Endothelial cell of umbilical vein (primary cell): ENCODE data around the gene ZNF276. TPM values are rescaled to one million over a fixed set of nuclear protein-coding genes. Genes with fewer than 3 reads are reported as not detected.

ENCODE experiments used
- BruUV-seq: library from RNA; stranded (reverse); fragments of 400-500 nt; replicated peaks from 2 replicates; lab custom pipeline; 2021; lab: Mats Ljungman, UMichigan
- CTCF ChIA-PET: fragments of 300-600, 350-600 bp; sonication (Branson Sonifier 250); formaldehyde crosslinking; loops from one replicate; lab custom pipeline; 2021; ENCODE audit warnings: antibody characterized with exemption, inconsistent platforms; lab: Charles Lee
- POLR2A ChIA-PET: fragments of 300-600, 350-600 bp; sonication (Branson Sonifier 250); formaldehyde crosslinking; loops from one replicate; lab custom pipeline; 2021; ENCODE audit warnings: antibody characterized with exemption, inconsistent platforms; lab: Charles Lee
- DNase-seq: peaks from one replicate; pipeline ENCODE4 v3.0.0-alpha.2; 2011; ENCODE audit warnings: low read depth, low spot score
- FAIRE-seq: peaks from 2 replicates; lab custom pipeline; 2011; peaks lifted over from hg19 to GRCh38; lab: Jason Lieb, UNC
- H2AFZ ChIP-seq: 2 replicates; pipeline ENCODE4 v1.6.0; 2012; ENCODE audit warnings: low read depth, low read length, control low read depth, inconsistent platforms
- H3K27ac ChIP-seq: 2 replicates; pipeline ENCODE4 v1.5.1; 2011; ENCODE audit warnings: low read depth, mild to moderate bottlenecking, control low read depth, low read length, moderate library complexity; ENCODE audit not compliant: insufficient read depth
- H3K27me3 ChIP-seq, 2 experiments: 2 replicates each; pipeline versions ENCODE4 v1.6.0 to v1.6.1; 2011; ENCODE audit warnings: low read length in 2 of 2, mixed read lengths in 1 of 2; ENCODE audit not compliant: control insufficient read depth in 2 of 2, insufficient read depth in 2 of 2
- H3K36me3 ChIP-seq, 2 experiments: 2 replicates in 1 of 2; 3 replicates in 1 of 2; pipeline ENCODE4 v1.5.1; 2011; ENCODE audit warnings: low read length in 2 of 2, mild to moderate bottlenecking in 1 of 2, moderate library complexity in 1 of 2; ENCODE audit not compliant: control insufficient read depth in 2 of 2, insufficient read depth in 2 of 2; ENCODE audit errors: extremely low read depth in 1 of 2
- H3K4me1 ChIP-seq: 3 replicates; pipeline ENCODE4 v1.5.1; 2011; ENCODE audit warnings: mild to moderate bottlenecking, low read length; ENCODE audit not compliant: control insufficient read depth, insufficient read depth; ENCODE audit errors: extremely low read depth
- H3K4me2 ChIP-seq: 2 replicates; pipeline ENCODE4 v1.6.1; 2011; ENCODE audit warnings: low read length, control low read depth, mixed read lengths; ENCODE audit not compliant: insufficient read depth
- H3K4me3 ChIP-seq, 3 experiments: fragments of 200-600 bp in 1 of 3; sonication (generic), shearing (Covaris generic) in 1 of 3; replicated peaks in 1 of 3; 2 replicates each; pipeline ENCODE4 v1.5.1; 2011 to 2016; ENCODE audit warnings: control low read depth in 3 of 3, low read length in 3 of 3, mild to moderate bottlenecking in 2 of 3, inconsistent platforms in 1 of 3, low read depth in 1 of 3, moderate library complexity in 1 of 3; ENCODE audit not compliant: insufficient read depth in 1 of 3
- H3K79me2 ChIP-seq: 2 replicates; pipeline ENCODE4 v1.6.0; 2012; ENCODE audit warnings: low read length, inconsistent platforms; ENCODE audit not compliant: control insufficient read depth, insufficient read depth
- H3K9ac ChIP-seq: replicated peaks from 2 replicates; pipeline ENCODE3; 2011; ENCODE audit warnings: low read length, control low read depth; ENCODE audit not compliant: insufficient read depth; ENCODE audit errors: extremely low read depth
- H3K9me1 ChIP-seq: replicated peaks from 3 replicates; pipeline ENCODE4 v1.6.0; 2011; ENCODE audit warnings: mild to moderate bottlenecking, low read length; ENCODE audit not compliant: control insufficient read depth, insufficient read depth; ENCODE audit errors: extremely low read depth
- H3K9me3 ChIP-seq: replicated peaks from 2 replicates; pipeline ENCODE4 v1.5.1; 2012; ENCODE audit warnings: low read length, inconsistent platforms; ENCODE audit not compliant: control insufficient read depth, insufficient read depth
- H4K20me1 ChIP-seq: replicated peaks from 2 replicates; pipeline ENCODE3; 2011; ENCODE audit warnings: mild to moderate bottlenecking, low read length; ENCODE audit not compliant: control insufficient read depth, insufficient read depth; ENCODE audit errors: extremely low read depth
- CTCF ChIP-seq, 2 donors: IDR thresholded peaks; 1 replicate in 1 of 2; 2 replicates in 1 of 2; pipeline ENCODE4 v1.5.1; 2011; ENCODE audit warnings: low read length in 2 of 2, mild to moderate bottlenecking in 2 of 2, moderate library complexity in 2 of 2, control low read depth in 1 of 2, inconsistent platforms in 1 of 2, low read depth in 1 of 2; ENCODE audit not compliant: insufficient read depth in 1 of 2; ENCODE audit errors: extremely low read depth in 1 of 2
- EZH2 ChIP-seq: IDR thresholded peaks from 2 replicates; pipeline ENCODE4 v1.6.1; 2012; ENCODE audit warnings: borderline replicate concordance, low read depth, mild to moderate bottlenecking, moderate library complexity, low read length, inconsistent platforms; ENCODE audit not compliant: severe bottlenecking
- FOS ChIP-seq: IDR thresholded peaks from 2 replicates; pipeline ENCODE4 v1.6.1; 2011; ENCODE audit warnings: mild to moderate bottlenecking, low read length, moderate library complexity, borderline replicate concordance; ENCODE audit not compliant: insufficient read depth
- GATA2 ChIP-seq: IDR thresholded peaks from 2 replicates; pipeline ENCODE4 v1.7.0; 2011; ENCODE audit warnings: low read depth, mild to moderate bottlenecking, moderate library complexity, mixed read lengths, low read length; ENCODE audit not compliant: insufficient read length, insufficient read depth
- JUN ChIP-seq: IDR thresholded peaks from 2 replicates; pipeline ENCODE4 v1.6.1; 2011; ENCODE audit warnings: borderline replicate concordance, low read depth; ENCODE audit not compliant: insufficient read length, insufficient read depth
- MAX ChIP-seq: IDR thresholded peaks from 2 replicates; pipeline ENCODE4 v1.6.1; 2011; ENCODE audit not compliant: insufficient read depth, insufficient read length
- MYC ChIP-seq: IDR thresholded peaks from one replicate; pipeline ENCODE4 v1.6.1; 2011; ENCODE audit warnings: mild to moderate bottlenecking, low read depth, low read length
- POLR2A ChIP-seq: IDR thresholded peaks from 2 replicates; pipeline ENCODE4 v1.6.1; 2012; ENCODE audit warnings: low read depth, mild to moderate bottlenecking, control low read depth, low read length
- POLR2AphosphoS5 ChIP-seq: IDR thresholded peaks from 2 replicates; pipeline ENCODE4 v1.6.1; 2012; ENCODE audit warnings: low read depth, mild to moderate bottlenecking, control low read depth, low read length, moderate library complexity; ENCODE audit not compliant: insufficient read depth
- dilution Hi-C: fragments of 300-500 bp; cut with MboI; formaldehyde crosslinking; loops from one replicate; pipeline ENCODE4 v1.15.0; 2019; ENCODE audit warnings: low sequenced_read_pairs; ENCODE audit not compliant: extremely low pct_ligation_motif_present
- intact Hi-C: fragments of 100-400 bp; cut with micrococcal nuclease; formaldehyde crosslinking; loops from one replicate; pipeline ENCODE4 v1.10.0; 2022
- polyA plus RNA-seq, 4 experiments: library from polyadenylated mRNA; depleted of rRNA in 3 of 4; stranded (reverse) in 3 of 4; unstranded in 1 of 4; fragments of >200 nt; gene quantifications; 2 replicates each; pipeline versions ENCODE4 v1.2.1 to v1.2.3, GENCODE V29; 2011 to 2012; ENCODE audit warnings: missing spikeins in 1 of 4
- total RNA-seq: library from RNA; stranded (reverse); gene quantifications from 2 replicates; pipeline ENCODE4 v1.2.3, GENCODE V29; 2021

Gene ZNF276
- total and polyA plus RNA-seq, 2 donors (not counting 3 experiments of a cell fraction or from before 2014, with no cell fraction given), result 36.6 to 40.0 TPM

- CTCF ChIA-PET, result interaction anchor here (1.1 to 2.6 kb wide), 4 partner anchors 9 to 209 kb away, joined by 3 to 13 read pairs (median 3); partner anchors contain the start of genes MC1R and TCF25
- Histone ChIP-seq H3K27ac (no peak overlapping the region), H3K79me2 (peaks cover 14% of the 10 kb centered on the region), H3K9ac (no peak overlapping the region), H3K4me1 (peaks cover 9% of the 10 kb centered on the region), H4K20me1 (no peaks in the 10 kb centered on the region), H3K9me3 (no peaks in the 10 kb centered on the region), H3K9me1 (no peaks in the 10 kb centered on the region), H3K4me2 (no peak overlapping the region), H2AFZ (no peak overlapping the region), H3K27me3 (no peaks in the 10 kb centered on the region), H3K36me3 (peaks cover 0 to 3% of the 10 kb centered on the region in 2 experiments), H3K4me3 (no peak overlapping the region)
- TF ChIP-seq GATA2, result no peak
- TF ChIP-seq POLR2A, result no peak
- no peak for TF ChIP-seq CTCF (IDR thresholded peaks at IDR 0.05; ENCODE audit: extremely low read depth in 1 of 2, insufficient read depth in 1 of 2, low read depth in 1 of 2, low read length in 2 of 2)
- TF ChIP-seq POLR2AphosphoS5, result no peak
- no peak for TF ChIP-seq FOS
- no peak for TF ChIP-seq MAX
- TF ChIP-seq EZH2, result no peak
- no peak for TF ChIP-seq JUN
- TF ChIP-seq MYC, result no peak
- intact Hi-C loops (no loop called here), dilution Hi-C loops (no loop called here)
- no peak for DNase-seq
- POLR2A ChIA-PET, result no interaction called here
- no TSS peak for BruUV-seq
- FAIRE-seq, result no peak
Measured at GRCh38 chr16:89709716-89710432, 11.5 kb upstream of the ZNF276 start.
